ENCODE measurements around the gene MEN1. TPM values are rescaled to one million over a fixed set of nuclear protein-coding genes. Genes with fewer than 3 reads are reported as not detected.

Gene MEN1
- total RNA-seq, 1 donor from 2014 or later, result 17.2 TPM

GRCh38 chr11:64801158-64801464 lies 9.2 kb downstream of the MEN1 start:
- no peak for DNase-seq

GRCh38 chr11:64800303-64801157 lies 9.8 kb downstream of the MEN1 start:
- no peak for DNase-seq

GRCh38 chr11:64799623-64800302 lies 10.6 kb downstream of the MEN1 start:
- DNase-seq, result no peak

GRCh38 chr11:64799256-64799622 lies 11.1 kb downstream of the MEN1 start:
- no peak for DNase-seq

- DNase-seq, result no peak
Measured at GRCh38 chr11:64796757-64797541, 13.4 kb downstream of the MEN1 start.

GRCh38 chr11:64796047-64796756 lies 14.1 kb downstream of the MEN1 start:
- no peak for DNase-seq

GRCh38 chr11:64794526-64794925 lies 15.8 kb downstream of the MEN1 start:
- no peak for DNase-seq

GRCh38 chr11:64793271-64794160 lies 16.8 kb downstream of the MEN1 start:
- DNase-seq, result no peak

GRCh38 chr11:64792482-64792881 lies 17.9 kb downstream of the MEN1 start:
- DNase-seq, result no peak

GRCh38 chr11:64791781-64792291 lies 18.5 kb downstream of the MEN1 start:
- DNase-seq, result no peak

- no peak for DNase-seq
Measured at GRCh38 chr11:64790205-64791095, 19.9 kb downstream of the MEN1 start.

GRCh38 chr11:64789331-64790204 lies 20.8 kb downstream of the MEN1 start:
- no peak for DNase-seq

GRCh38 chr11:64788321-64789215 lies 21.8 kb downstream of the MEN1 start:
- DNase-seq, result no peak

GRCh38 chr11:64787526-64788320 lies 22.6 kb downstream of the MEN1 start:
- DNase-seq, result no peak

GRCh38 chr11:64786308-64786707 lies 24.0 kb downstream of the MEN1 start:
- no peak for DNase-seq

GRCh38 chr11:64784813-64785581 lies 25.4 kb downstream of the MEN1 start:
- no peak for DNase-seq
